K562 (cell line): ENCODE results near the gene HEXD. TPM values are rescaled to one million over a fixed set of nuclear protein-coding genes. Genes with fewer than 3 reads are reported as not detected.

Source experiments
- ATF4 ChIP-seq: fragments of 450-650 bp; formaldehyde crosslinking; IDR thresholded peaks from 2 replicates; pipeline ENCODE4 v1.4.0; 2022; ENCODE audit warnings: mild to moderate bottlenecking, moderate library complexity
- CHD2 ChIP-seq: IDR thresholded peaks from 2 replicates; pipeline ENCODE4 v1.6.1; 2011; ENCODE audit warnings: low read depth, low read length
- CXXC5 ChIP-seq: fragments of 250-450 bp; sonication (Bioruptor Pico); IDR thresholded peaks from 2 replicates; pipeline ENCODE4 v1.8.0; 2022; ENCODE audit warnings: inconsistent platforms, mild to moderate bottlenecking, moderate library complexity
- ERF ChIP-seq: fragments of 450-650 bp; formaldehyde crosslinking; IDR thresholded peaks from 2 replicates; pipeline ENCODE4 v1.4.0; 2020; ENCODE audit warnings: mild to moderate bottlenecking, mixed read lengths
- HCFC1 ChIP-seq: IDR thresholded peaks from 2 replicates; pipeline ENCODE4 v1.6.1; 2012; ENCODE audit warnings: low read depth, low read length, improper control_type of control experiment
- KAT7 ChIP-seq: sonication (generic); formaldehyde crosslinking; IDR thresholded peaks from 2 replicates; pipeline ENCODE4 v1.8.0; 2022; ENCODE audit warnings: missing genetic modification reagents, mild to moderate bottlenecking, borderline replicate concordance
- PML ChIP-seq: IDR thresholded peaks from 2 replicates; pipeline ENCODE4 v1.6.1; 2012; ENCODE audit warnings: low read length, inconsistent platforms
- RAD21 ChIP-seq, 2 experiments: fragments of 250-450 bp in 1 of 2; fragments of 450-650 bp in 1 of 2; sonication (Bioruptor Pico) in 1 of 2; formaldehyde crosslinking in 1 of 2; IDR thresholded peaks in 1 of 2; conservative IDR thresholded peaks in 1 of 2; 2 replicates each; pipeline versions ENCODE4 v1.4.0 to v1.8.0; 2020 to 2022; ENCODE audit warnings: mild to moderate bottlenecking in 2 of 2, moderate library complexity in 1 of 2
- RBBP5 ChIP-seq: fragments of 200-600 bp; sonication (generic); IDR thresholded peaks from 2 replicates; pipeline ENCODE4 v1.6.1; 2012; ENCODE audit warnings: borderline replicate concordance, mild to moderate bottlenecking, low read length, control low read depth, inconsistent platforms; ENCODE audit not compliant: insufficient read depth, poor library complexity, severe bottlenecking
- SAP30 ChIP-seq: fragments of 200-600 bp; sonication (generic); IDR thresholded peaks from 2 replicates; pipeline ENCODE4 v1.6.1; 2012; ENCODE audit warnings: borderline replicate concordance, low read depth, mild to moderate bottlenecking, moderate library complexity, low read length, control low read depth, inconsistent platforms; ENCODE audit not compliant: insufficient read depth, poor library complexity, severe bottlenecking
- SIRT6 ChIP-seq: IDR thresholded peaks from one replicate; pipeline ENCODE4 v1.6.1; 2012; ENCODE audit warnings: low read depth, mild to moderate bottlenecking, control low read depth, inconsistent platforms, low read length, moderate library complexity
- TARDBP ChIP-seq: fragments of 450-650 bp; IDR thresholded peaks from 2 replicates; pipeline ENCODE4 v1.6.1; 2016
- TCF7 ChIP-seq: sonication (generic); IDR thresholded peaks from 2 replicates; pipeline ENCODE4 v1.6.1; 2016; ENCODE audit warnings: antibody characterized with exemption, borderline replicate concordance
- ZFX ChIP-seq: sonication (generic); formaldehyde crosslinking; IDR thresholded peaks from 2 replicates; pipeline ENCODE4 v1.8.0; 2022; ENCODE audit warnings: mild to moderate bottlenecking, missing genetic modification reagents, moderate library complexity
- polyA plus RNA-seq, 8 experiments: library from polyadenylated mRNA; depleted of rRNA in 4 of 8; stranded (reverse) in 5 of 8; unstranded in 3 of 8; fragments of >200 nt; fragmentation: Nextera tagmentation in 2 of 8; fragmentation: Illumina TruSeq in 1 of 8; extraction: Ambion mirVana in 2 of 8; extraction: Trizol in 1 of 8; gene quantifications; 2 replicates each; pipeline versions ENCODE4 v1.2.1 to v1.2.3, GENCODE V29; 2011 to 2014; ENCODE audit warnings: inconsistent platforms in 1 of 8, missing spikeins in 1 of 8
- total RNA-seq, 7 experiments: library from RNA; depleted of rRNA in 6 of 7; stranded (reverse); fragments of >200 nt in 6 of 7; fragmentation: Illumina TruSeq in 2 of 7; extraction: Trizol in 2 of 7; gene quantifications; 2 replicates each; pipeline versions ENCODE4 v1.2.1 to v1.2.3, GENCODE V29; 2011 to 2021; ENCODE audit warnings: low replicate concordance in 1 of 7
- TF ChIP-seq, protein P1 (sequence below): sonication (generic); formaldehyde crosslinking; IDR thresholded peaks from 2 replicates; pipeline ENCODE4 v1.8.0; 2022; ENCODE audit warnings: mild to moderate bottlenecking, missing genetic modification reagents
- TF ChIP-seq, protein P2 (sequence below): fragments of 450-650 bp; IDR thresholded peaks from 2 replicates; pipeline ENCODE4 v1.6.1; 2017; ENCODE audit warnings: antibody characterized with exemption
- TF ChIP-seq, protein P3 (sequence below): sonication (generic); formaldehyde crosslinking; IDR thresholded peaks from 2 replicates; pipeline ENCODE4 v1.9.0; 2022; ENCODE audit warnings: mild to moderate bottlenecking, missing genetic modification reagents
- TF ChIP-seq, protein P4 (sequence below), 2 experiments: fragments of 450-650 bp in 1 of 2; IDR thresholded peaks; 2 replicates each; pipeline ENCODE4 v1.6.1; 2011 to 2017; ENCODE audit warnings: low read depth in 2 of 2, antibody characterized with exemption in 1 of 2, borderline replicate concordance in 1 of 2, low read length in 1 of 2, mild to moderate bottlenecking in 1 of 2, mixed read lengths in 1 of 2; ENCODE audit not compliant: control insufficient read depth in 1 of 2

Gene HEXD
- total and polyA plus RNA-seq, 9 of the 15 experiments (the other 6 are each of a cell fraction or from before 2014, with no cell fraction given) = 1.0 to 25.3 (median 10.0) TPM

DNA sequence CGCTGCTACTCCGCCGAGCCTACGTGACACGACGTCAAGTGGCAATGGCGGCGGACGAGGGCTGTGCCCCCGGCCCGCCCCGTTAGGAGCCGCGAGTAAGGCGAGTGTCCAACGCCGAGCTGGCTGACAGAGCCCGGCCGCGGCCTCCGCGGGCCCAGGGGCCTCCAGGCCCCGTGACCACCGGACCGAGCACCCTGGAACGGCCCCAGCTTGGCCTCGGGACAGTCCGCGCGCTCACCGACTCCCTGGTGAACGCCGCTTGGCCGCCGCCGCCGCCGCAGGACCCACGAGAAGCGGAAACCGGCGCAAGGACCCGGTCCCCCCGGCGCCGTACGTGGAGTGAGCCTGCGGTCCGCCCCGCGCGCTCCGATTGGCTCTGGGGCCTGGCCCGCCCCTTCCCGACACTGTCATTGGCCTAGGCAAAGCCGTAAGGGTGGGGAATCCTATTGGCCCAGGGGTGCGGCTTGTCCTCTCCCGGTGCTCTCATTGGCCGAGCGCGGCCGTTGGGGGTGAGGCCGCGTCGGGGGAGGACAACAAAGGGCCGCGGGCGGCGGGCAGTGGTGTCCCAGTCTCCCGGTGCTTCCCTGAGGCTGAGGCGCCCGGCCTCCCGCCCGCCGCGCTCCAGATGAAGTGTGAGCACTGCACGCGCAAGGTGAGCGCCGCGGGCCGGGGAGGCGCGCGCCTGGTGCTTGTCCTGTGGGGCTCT lies 40.2 kb downstream of the HEXD start, which contains the start of gene NARF (continued):
- TF ChIP-seq SIRT6 = no peak
- TF ChIP-seq, protein P1, sequence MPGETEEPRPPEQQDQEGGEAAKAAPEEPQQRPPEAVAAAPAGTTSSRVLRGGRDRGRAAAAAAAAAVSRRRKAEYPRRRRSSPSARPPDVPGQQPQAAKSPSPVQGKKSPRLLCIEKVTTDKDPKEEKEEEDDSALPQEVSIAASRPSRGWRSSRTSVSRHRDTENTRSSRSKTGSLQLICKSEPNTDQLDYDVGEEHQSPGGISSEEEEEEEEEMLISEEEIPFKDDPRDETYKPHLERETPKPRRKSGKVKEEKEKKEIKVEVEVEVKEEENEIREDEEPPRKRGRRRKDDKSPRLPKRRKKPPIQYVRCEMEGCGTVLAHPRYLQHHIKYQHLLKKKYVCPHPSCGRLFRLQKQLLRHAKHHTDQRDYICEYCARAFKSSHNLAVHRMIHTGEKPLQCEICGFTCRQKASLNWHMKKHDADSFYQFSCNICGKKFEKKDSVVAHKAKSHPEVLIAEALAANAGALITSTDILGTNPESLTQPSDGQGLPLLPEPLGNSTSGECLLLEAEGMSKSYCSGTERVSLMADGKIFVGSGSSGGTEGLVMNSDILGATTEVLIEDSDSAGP = no peak
- TF ChIP-seq KAT7 (CRISPR knock-in tag) = peak; percentile 95; the same call in 1 of the 2 replicates
- TF ChIP-seq ATF4 (CRISPR knock-in tag) = peak; percentile 56
- TF ChIP-seq TARDBP = no peak
- TF ChIP-seq HCFC1 = peak; percentile 41; the same call in 1 of the 2 replicates
- TF ChIP-seq CHD2 = peak; percentile 85
- TF ChIP-seq TCF7 = peak; percentile 30; the same call in 1 of the 2 replicates
- TF ChIP-seq ZFX (CRISPR knock-in tag) = peak; percentile 99
- TF ChIP-seq, protein P2, sequence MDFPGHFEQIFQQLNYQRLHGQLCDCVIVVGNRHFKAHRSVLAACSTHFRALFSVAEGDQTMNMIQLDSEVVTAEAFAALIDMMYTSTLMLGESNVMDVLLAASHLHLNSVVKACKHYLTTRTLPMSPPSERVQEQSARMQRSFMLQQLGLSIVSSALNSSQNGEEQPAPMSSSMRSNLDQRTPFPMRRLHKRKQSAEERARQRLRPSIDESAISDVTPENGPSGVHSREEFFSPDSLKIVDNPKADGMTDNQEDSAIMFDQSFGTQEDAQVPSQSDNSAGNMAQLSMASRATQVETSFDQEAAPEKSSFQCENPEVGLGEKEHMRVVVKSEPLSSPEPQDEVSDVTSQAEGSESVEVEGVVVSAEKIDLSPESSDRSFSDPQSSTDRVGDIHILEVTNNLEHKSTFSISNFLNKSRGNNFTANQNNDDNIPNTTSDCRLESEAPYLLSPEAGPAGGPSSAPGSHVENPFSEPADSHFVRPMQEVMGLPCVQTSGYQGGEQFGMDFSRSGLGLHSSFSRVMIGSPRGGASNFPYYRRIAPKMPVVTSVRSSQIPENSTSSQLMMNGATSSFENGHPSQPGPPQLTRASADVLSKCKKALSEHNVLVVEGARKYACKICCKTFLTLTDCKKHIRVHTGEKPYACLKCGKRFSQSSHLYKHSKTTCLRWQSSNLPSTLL = no peak
- TF ChIP-seq RBBP5 = peak; percentile 75
- TF ChIP-seq PML = peak; percentile 67; the same call in 1 of the 2 replicates
- peak; percentile 95 for TF ChIP-seq ERF
- TF ChIP-seq, protein P3, sequence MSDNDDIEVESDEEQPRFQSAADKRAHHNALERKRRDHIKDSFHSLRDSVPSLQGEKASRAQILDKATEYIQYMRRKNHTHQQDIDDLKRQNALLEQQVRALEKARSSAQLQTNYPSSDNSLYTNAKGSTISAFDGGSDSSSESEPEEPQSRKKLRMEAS = peak; percentile 86
- TF ChIP-seq CXXC5 (CRISPR knock-in tag) = peak; percentile 97
- TF ChIP-seq, protein P4, sequence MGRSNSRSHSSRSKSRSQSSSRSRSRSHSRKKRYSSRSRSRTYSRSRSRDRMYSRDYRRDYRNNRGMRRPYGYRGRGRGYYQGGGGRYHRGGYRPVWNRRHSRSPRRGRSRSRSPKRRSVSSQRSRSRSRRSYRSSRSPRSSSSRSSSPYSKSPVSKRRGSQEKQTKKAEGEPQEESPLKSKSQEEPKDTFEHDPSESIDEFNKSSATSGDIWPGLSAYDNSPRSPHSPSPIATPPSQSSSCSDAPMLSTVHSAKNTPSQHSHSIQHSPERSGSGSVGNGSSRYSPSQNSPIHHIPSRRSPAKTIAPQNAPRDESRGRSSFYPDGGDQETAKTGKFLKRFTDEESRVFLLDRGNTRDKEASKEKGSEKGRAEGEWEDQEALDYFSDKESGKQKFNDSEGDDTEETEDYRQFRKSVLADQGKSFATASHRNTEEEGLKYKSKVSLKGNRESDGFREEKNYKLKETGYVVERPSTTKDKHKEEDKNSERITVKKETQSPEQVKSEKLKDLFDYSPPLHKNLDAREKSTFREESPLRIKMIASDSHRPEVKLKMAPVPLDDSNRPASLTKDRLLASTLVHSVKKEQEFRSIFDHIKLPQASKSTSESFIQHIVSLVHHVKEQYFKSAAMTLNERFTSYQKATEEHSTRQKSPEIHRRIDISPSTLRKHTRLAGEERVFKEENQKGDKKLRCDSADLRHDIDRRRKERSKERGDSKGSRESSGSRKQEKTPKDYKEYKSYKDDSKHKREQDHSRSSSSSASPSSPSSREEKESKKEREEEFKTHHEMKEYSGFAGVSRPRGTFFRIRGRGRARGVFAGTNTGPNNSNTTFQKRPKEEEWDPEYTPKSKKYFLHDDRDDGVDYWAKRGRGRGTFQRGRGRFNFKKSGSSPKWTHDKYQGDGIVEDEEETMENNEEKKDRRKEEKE (IDR thresholded peaks at IDR 0.05; ENCODE audit: borderline replicate concordance in 1 of 2, control insufficient read depth in 1 of 2, low read depth in 2 of 2, low read length in 1 of 2) = 0 out of 4 replicates have a peak, but pooled peaks of 1 of the 2 experiments have one; percentile 38
- peak; percentile 12 to 16; a peak in 2 of 4 replicates for TF ChIP-seq RAD21 (CRISPR knock-in tag; conservative IDR thresholded peaks at IDR 0.05 in 1 of 2, IDR thresholded peaks at IDR 0.05 in 1 of 2)
- TF ChIP-seq SAP30 = peak; percentile 17
